PC-3 (cell line): ENCODE results near the gene DZIP1. TPM values are rescaled to one million over a fixed set of nuclear protein-coding genes. Genes with fewer than 3 reads are reported as not detected.

Experiments used
- total RNA-seq: library from RNA; depleted of rRNA; stranded (reverse); fragments of >200 nt; gene quantifications from 2 replicates; pipeline ENCODE4 v1.2.3, GENCODE V29; 2014; rRNA removed

The DZIP1 gene
- total RNA-seq, 1 experiment from 2014 or later, result 3.5 TPM

Other genes with a start within 250 kb of the DZIP1 start
- not detected in 2 replicates for gene CLDN10, start 92.0 kb downstream of the DZIP1 start, total RNA-seq
- 17.8 and 20.5 TPM in 2 replicates for gene DNAJC3, start 32.4 kb upstream of the DZIP1 start, total RNA-seq